HepG2 (cell line): ENCODE results near the gene HEXA. TPM values are rescaled to one million over a fixed set of nuclear protein-coding genes. Genes with fewer than 3 reads are reported as not detected.
A peak's percentile ranks its signal among the peaks of the same experiment; 100 is the strongest.
"Not testable (repeated sequence)": the region's sequence is repeated elsewhere in the genome, so short reads cannot be mapped to it uniquely, and the experiment has no call there.

Experiments
- ATAC-seq: fragments of 200-7000 bp; cut with Tn5 transposase; 3 replicates; pipeline ENCODE4 v1.9.1; 2020; ENCODE audit warnings: mild to moderate bottlenecking, moderate library complexity
- BruUV-seq: library from RNA; stranded (reverse); fragments of 400-500 nt; replicated peaks from 2 replicates; lab custom pipeline; 2021; lab: Mats Ljungman, UMichigan
- CTCF ChIA-PET: fragments of 300-600 bp; formaldehyde crosslinking; extraction: SDS; loops from one replicate; lab custom pipeline; 2021; ENCODE audit warnings: low total read pairs, inconsistent platforms, low intra/inter-chr PET ratio; lab: Yijun Ruan, JAX
- POLR2A ChIA-PET: fragments of 350-600 bp; sonication (Branson Sonifier 250); formaldehyde crosslinking; loops from one replicate; lab custom pipeline; 2020; ENCODE audit warnings: antibody characterized with exemption, inconsistent platforms; lab: Yijun Ruan, JAX
- DNase-seq: peaks from one replicate; pipeline ENCODE4 v3.0.0-alpha.2; 2015; ENCODE audit warnings: low spot score
- FAIRE-seq: peaks from 3 replicates; lab custom pipeline; 2011; peaks lifted over from hg19 to GRCh38; lab: Jason Lieb, UNC
- H2AFZ ChIP-seq: one replicate; pipeline ENCODE4 v1.6.1; 2011; ENCODE audit warnings: low read length, inconsistent platforms
- H3K27ac ChIP-seq: fragments of 300-600 bp; 3 replicates; pipeline ENCODE4 v1.8.0; 2011; ENCODE audit warnings: mixed run types, mild to moderate bottlenecking, mixed read lengths, low read length, inconsistent platforms; ENCODE audit not compliant: insufficient read depth; ENCODE audit errors: extremely low read length
- H3K27me3 ChIP-seq, 2 experiments: fragments of 200-600 bp in 1 of 2; 2 replicates in 1 of 2; 3 replicates in 1 of 2; pipeline versions ENCODE4 v1.6.0 to v1.8.0; 2011; ENCODE audit warnings: low read length in 2 of 2, mild to moderate bottlenecking in 2 of 2, moderate library complexity in 2 of 2, inconsistent platforms in 1 of 2; ENCODE audit not compliant: insufficient read depth in 2 of 2, control insufficient read depth in 1 of 2
- H3K36me3 ChIP-seq, 2 experiments: fragments of 200-600 bp in 1 of 2; replicated peaks in 1 of 2; 2 replicates in 1 of 2; 3 replicates in 1 of 2; pipeline versions ENCODE4 v1.5.1 to v1.8.0; 2011; ENCODE audit warnings: low read length in 2 of 2, inconsistent platforms in 1 of 2; ENCODE audit not compliant: insufficient read depth in 2 of 2, control insufficient read depth in 1 of 2
- H3K4me1 ChIP-seq: 2 replicates; pipeline ENCODE4 v1.5.1; 2012; ENCODE audit warnings: low read length, inconsistent platforms; ENCODE audit not compliant: insufficient read depth
- H3K4me2 ChIP-seq: 2 replicates; pipeline ENCODE4 v1.6.0; 2011; ENCODE audit warnings: low read depth, low read length, inconsistent platforms
- H3K4me3 ChIP-seq, 3 experiments: fragments of 200-600 bp in 1 of 3; sonication (generic), shearing (Covaris generic) in 1 of 3; replicated peaks in 1 of 3; 2 replicates each; pipeline ENCODE4 v1.5.1; 2011 to 2016; ENCODE audit warnings: low read length in 3 of 3, inconsistent platforms in 2 of 3, low read depth in 2 of 3, mild to moderate bottlenecking in 2 of 3, control low read depth in 1 of 3, mixed read lengths in 1 of 3; ENCODE audit not compliant: insufficient read depth in 1 of 3
- H3K79me2 ChIP-seq: one replicate; pipeline ENCODE4 v1.6.1; 2011; ENCODE audit warnings: low read length, inconsistent platforms; ENCODE audit not compliant: insufficient read depth
- H3K9ac ChIP-seq: 2 replicates; pipeline ENCODE4 v1.6.0; 2011; ENCODE audit warnings: mild to moderate bottlenecking, low read depth, low read length, inconsistent platforms; ENCODE audit not compliant: insufficient read depth
- H3K9me3 ChIP-seq: 2 replicates; pipeline ENCODE4 v1.5.1; 2012; ENCODE audit warnings: mild to moderate bottlenecking, low read length
- H4K20me1 ChIP-seq: 2 replicates; pipeline ENCODE4 v1.6.0; 2011; ENCODE audit warnings: inconsistent platforms, mild to moderate bottlenecking, low read length, moderate library complexity; ENCODE audit not compliant: insufficient read depth
- KIAA2018 ChIP-seq: sonication (generic); formaldehyde crosslinking; IDR thresholded peaks from 2 replicates; pipeline ENCODE4 v1.5.0; 2020; ENCODE audit warnings: mild to moderate bottlenecking, missing genetic modification reagents, borderline replicate concordance
- ZFP90 ChIP-seq: sonication (generic); formaldehyde crosslinking; IDR thresholded peaks from 2 replicates; pipeline ENCODE4 v1.8.0; 2022; ENCODE audit warnings: missing genetic modification reagents, mild to moderate bottlenecking, inconsistent platforms, borderline replicate concordance
- ZNF121 ChIP-seq: sonication (generic); formaldehyde crosslinking; IDR thresholded peaks from 2 replicates; pipeline ENCODE4 v1.5.0; 2020; ENCODE audit warnings: mild to moderate bottlenecking, missing genetic modification reagents
- ZNF343 ChIP-seq: sonication (generic); formaldehyde crosslinking; IDR thresholded peaks from 2 replicates; pipeline ENCODE4 v1.4.0; 2020; ENCODE audit warnings: mild to moderate bottlenecking, missing genetic modification reagents
- ZNF430 ChIP-seq: sonication (generic); formaldehyde crosslinking; IDR thresholded peaks from 2 replicates; pipeline ENCODE4 v1.9.0; 2021; ENCODE audit warnings: mild to moderate bottlenecking, missing genetic modification reagents
- ZNF550 ChIP-seq: sonication (generic); formaldehyde crosslinking; IDR thresholded peaks from 2 replicates; pipeline ENCODE4 v1.4.0; 2020; ENCODE audit warnings: mild to moderate bottlenecking, missing genetic modification reagents, borderline replicate concordance
- ZNF770 ChIP-seq: sonication (generic); formaldehyde crosslinking; IDR thresholded peaks from 2 replicates; pipeline ENCODE4 v1.5.0; 2020; ENCODE audit warnings: mild to moderate bottlenecking, missing genetic modification reagents
- WGBS: methylation state at CpG from one replicate; pipeline ENCODE4 v1.1.6; 2017; ENCODE audit warnings: low lambda C conversion rate; 5-methylcytosine and 5-hydroxymethylcytosine counted together
- in situ Hi-C: cut with HindIII; loops from 2 replicates; pipeline ENCODE4 v1.10.0; 2017; ENCODE audit warnings: low pct_unique_long_range_greater_than_20kb; ENCODE audit not compliant: extremely low pct_ligation_motif_present
- intact Hi-C: fragments of 100-400 bp; cut with micrococcal nuclease; formaldehyde crosslinking; loops from one replicate; pipeline ENCODE4 v1.10.0; 2022; ENCODE audit not compliant: unreplicated experiment
- polyA plus RNA-seq, 8 experiments: library from polyadenylated mRNA; depleted of rRNA in 3 of 8; stranded (reverse) in 7 of 8; unstranded in 1 of 8; fragments of >200 nt; fragmentation: Illumina TruSeq in 4 of 8; extraction: Trizol in 4 of 8; gene quantifications; 2 replicates each; pipeline versions ENCODE4 v1.2.1 to v1.2.3, GENCODE V29; 2011 to 2016; ENCODE audit warnings: low read depth in 4 of 8, missing spikeins in 1 of 8, mixed read lengths in 1 of 8; ENCODE audit not compliant: insufficient read depth in 1 of 8
- total RNA-seq, 5 experiments: library from RNA; depleted of rRNA; stranded (reverse); fragments of >200 nt; fragmentation: Illumina TruSeq; extraction: Trizol; gene quantifications; 2 replicates each; pipeline ENCODE4 v1.2.3, GENCODE V29; 2016; ENCODE audit warnings: low read depth in 1 of 5

Gene HEXA
- total and polyA plus RNA-seq, 2 of the 13 experiments (the other 11 are each of a cell fraction or from before 2014, with no cell fraction given) = 106 to 219 TPM

- H3K27ac ChIP-seq, DNase-seq, CTCF ChIA-PET, in situ Hi-C loops, H3K79me2 ChIP-seq, FAIRE-seq, H2AFZ ChIP-seq, H3K4me3 ChIP-seq, H4K20me1 ChIP-seq, H3K9ac ChIP-seq, H3K36me3 ChIP-seq, intact Hi-C loops, H3K27me3 ChIP-seq, H3K4me2 ChIP-seq, H3K4me1 ChIP-seq: not testable (repeated sequence)
- WGBS = 21% methylated on average over 3 of the region's 3 CpGs
- TF ChIP-seq ZNF770 (CRISPR knock-in tag) (peak; percentile 68), ZNF121 (CRISPR knock-in tag) (peak; percentile 56; the same call in 1 of the 2 replicates)
- TF ChIP-seq, all 625 proteins: peak for 2; not testable (repeated sequence) for 623
- H3K9me3 ChIP-seq, POLR2A ChIA-PET, ATAC-seq, BruUV-seq: not testable (repeated sequence)
Measured at GRCh38 chr15:72419768-72420167, 44.0 kb upstream of the HEXA start.

GRCh38 chr15:72415304-72415703 is 39.5 kb upstream of the HEXA start:
- intact Hi-C loops (no loop called here), in situ Hi-C loops (no loop called here)
- BruUV-seq = no TSS peak
- DNase-seq (peak; percentile 51), FAIRE-seq (no peak), ATAC-seq (no peak; the same call in 2 of the 3 replicates)
- Histone ChIP-seq H3K4me3 (no peak overlapping the region), H3K9ac (no peak overlapping the region), H3K27me3 (peaks cover 2 to 4% of the 10 kb centered on the region in 2 experiments; a peak in 2 of 5 replicates), H3K79me2 (no peaks in the 10 kb centered on the region), H3K27ac (no peak overlapping the region), H3K9me3 (no peaks in the 10 kb centered on the region), H3K36me3 (no peaks in the 10 kb centered on the region), H2AFZ (no peak overlapping the region), H3K4me1 (peaks cover 14% of the 10 kb centered on the region), H4K20me1 (no peaks in the 10 kb centered on the region), H3K4me2 (no peak overlapping the region)
- CTCF ChIA-PET = no interaction called here
- 1% methylated on average over 2 of the region's 2 CpGs for WGBS
- POLR2A ChIA-PET = no interaction called here
- TF ChIP-seq KIAA2018 (CRISPR knock-in tag) = no peak
- no peak for TF ChIP-seq ZNF550 (CRISPR knock-in tag)
- no peak for TF ChIP-seq ZNF430 (CRISPR knock-in tag)
- no peak for TF ChIP-seq ZFP90
- TF ChIP-seq ZNF343 (CRISPR knock-in tag) = no peak
